ENCODE measurements around the gene OR52E5. TPM values are rescaled to one million over a fixed set of nuclear protein-coding genes. Genes with fewer than 3 reads are reported as not detected.

OR52E5 gene
- total RNA-seq, 1 experiment from 2014 or later = not detected

GRCh38 chr11:5928811-5929210, 35.8 kb downstream of the OR52E5 start:
- no peak for ATAC-seq
- in situ Hi-C loops (cut with HindIII; ENCODE audit: low pct_unique_long_range_greater_than_20kb, low sequenced_read_pairs) = no loop called here
- no peak for DNase-seq (ENCODE audit: low read depth, low spot score)
- H3K4me3 ChIP-seq (ENCODE audit: low read depth in 2 of 2, low read length in 2 of 2) = no peak overlapping the region
- TF ChIP-seq TCF7L2 (IDR thresholded peaks at IDR 0.05; ENCODE audit: low read depth, low read length) (no peak), SIN3A (IDR thresholded peaks at IDR 0.05; ENCODE audit: borderline replicate concordance, insufficient read depth, low read depth, low read length) (no peak), POLR2AphosphoS5 (IDR thresholded peaks at IDR 0.05; ENCODE audit: low read depth, low read length) (no peak)
- TF ChIP-seq, protein P1, sequence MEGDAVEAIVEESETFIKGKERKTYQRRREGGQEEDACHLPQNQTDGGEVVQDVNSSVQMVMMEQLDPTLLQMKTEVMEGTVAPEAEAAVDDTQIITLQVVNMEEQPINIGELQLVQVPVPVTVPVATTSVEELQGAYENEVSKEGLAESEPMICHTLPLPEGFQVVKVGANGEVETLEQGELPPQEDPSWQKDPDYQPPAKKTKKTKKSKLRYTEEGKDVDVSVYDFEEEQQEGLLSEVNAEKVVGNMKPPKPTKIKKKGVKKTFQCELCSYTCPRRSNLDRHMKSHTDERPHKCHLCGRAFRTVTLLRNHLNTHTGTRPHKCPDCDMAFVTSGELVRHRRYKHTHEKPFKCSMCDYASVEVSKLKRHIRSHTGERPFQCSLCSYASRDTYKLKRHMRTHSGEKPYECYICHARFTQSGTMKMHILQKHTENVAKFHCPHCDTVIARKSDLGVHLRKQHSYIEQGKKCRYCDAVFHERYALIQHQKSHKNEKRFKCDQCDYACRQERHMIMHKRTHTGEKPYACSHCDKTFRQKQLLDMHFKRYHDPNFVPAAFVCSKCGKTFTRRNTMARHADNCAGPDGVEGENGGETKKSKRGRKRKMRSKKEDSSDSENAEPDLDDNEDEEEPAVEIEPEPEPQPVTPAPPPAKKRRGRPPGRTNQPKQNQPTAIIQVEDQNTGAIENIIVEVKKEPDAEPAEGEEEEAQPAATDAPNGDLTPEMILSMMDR (IDR thresholded peaks at IDR 0.05) = no peak
- TF ChIP-seq, protein P2, sequence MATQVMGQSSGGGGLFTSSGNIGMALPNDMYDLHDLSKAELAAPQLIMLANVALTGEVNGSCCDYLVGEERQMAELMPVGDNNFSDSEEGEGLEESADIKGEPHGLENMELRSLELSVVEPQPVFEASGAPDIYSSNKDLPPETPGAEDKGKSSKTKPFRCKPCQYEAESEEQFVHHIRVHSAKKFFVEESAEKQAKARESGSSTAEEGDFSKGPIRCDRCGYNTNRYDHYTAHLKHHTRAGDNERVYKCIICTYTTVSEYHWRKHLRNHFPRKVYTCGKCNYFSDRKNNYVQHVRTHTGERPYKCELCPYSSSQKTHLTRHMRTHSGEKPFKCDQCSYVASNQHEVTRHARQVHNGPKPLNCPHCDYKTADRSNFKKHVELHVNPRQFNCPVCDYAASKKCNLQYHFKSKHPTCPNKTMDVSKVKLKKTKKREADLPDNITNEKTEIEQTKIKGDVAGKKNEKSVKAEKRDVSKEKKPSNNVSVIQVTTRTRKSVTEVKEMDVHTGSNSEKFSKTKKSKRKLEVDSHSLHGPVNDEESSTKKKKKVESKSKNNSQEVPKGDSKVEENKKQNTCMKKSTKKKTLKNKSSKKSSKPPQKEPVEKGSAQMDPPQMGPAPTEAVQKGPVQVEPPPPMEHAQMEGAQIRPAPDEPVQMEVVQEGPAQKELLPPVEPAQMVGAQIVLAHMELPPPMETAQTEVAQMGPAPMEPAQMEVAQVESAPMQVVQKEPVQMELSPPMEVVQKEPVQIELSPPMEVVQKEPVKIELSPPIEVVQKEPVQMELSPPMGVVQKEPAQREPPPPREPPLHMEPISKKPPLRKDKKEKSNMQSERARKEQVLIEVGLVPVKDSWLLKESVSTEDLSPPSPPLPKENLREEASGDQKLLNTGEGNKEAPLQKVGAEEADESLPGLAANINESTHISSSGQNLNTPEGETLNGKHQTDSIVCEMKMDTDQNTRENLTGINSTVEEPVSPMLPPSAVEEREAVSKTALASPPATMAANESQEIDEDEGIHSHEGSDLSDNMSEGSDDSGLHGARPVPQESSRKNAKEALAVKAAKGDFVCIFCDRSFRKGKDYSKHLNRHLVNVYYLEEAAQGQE (IDR thresholded peaks at IDR 0.05; ENCODE audit: insufficient read depth in 1 of 2, low read depth in 2 of 2, low read length in 1 of 2) = no peak
- ChIA-PET CTCF (no interaction called here), POLR2A (no interaction called here)
- H3K27me3 ChIP-seq (ENCODE audit: control insufficient read depth, insufficient read depth, low read length) = no peaks in the 10 kb centered on the region
- intact Hi-C loops (cut with micrococcal nuclease; ENCODE audit: unreplicated experiment) = no loop called here
- no peaks in the 10 kb centered on the region for H3K9me3 ChIP-seq (ENCODE audit: control insufficient read depth, insufficient read depth, low read depth, low read length)
- no peak overlapping the region for H3K27ac ChIP-seq (ENCODE audit: low read length)
- H3K36me3 ChIP-seq (ENCODE audit: control insufficient read depth, insufficient read depth, low read length) = no peaks in the 10 kb centered on the region
- no TSS peak for BruUV-seq (replicated peaks)
- no peaks in the 10 kb centered on the region for H3K4me1 ChIP-seq (ENCODE audit: control insufficient read depth, insufficient read depth, low read length)

DNA sequence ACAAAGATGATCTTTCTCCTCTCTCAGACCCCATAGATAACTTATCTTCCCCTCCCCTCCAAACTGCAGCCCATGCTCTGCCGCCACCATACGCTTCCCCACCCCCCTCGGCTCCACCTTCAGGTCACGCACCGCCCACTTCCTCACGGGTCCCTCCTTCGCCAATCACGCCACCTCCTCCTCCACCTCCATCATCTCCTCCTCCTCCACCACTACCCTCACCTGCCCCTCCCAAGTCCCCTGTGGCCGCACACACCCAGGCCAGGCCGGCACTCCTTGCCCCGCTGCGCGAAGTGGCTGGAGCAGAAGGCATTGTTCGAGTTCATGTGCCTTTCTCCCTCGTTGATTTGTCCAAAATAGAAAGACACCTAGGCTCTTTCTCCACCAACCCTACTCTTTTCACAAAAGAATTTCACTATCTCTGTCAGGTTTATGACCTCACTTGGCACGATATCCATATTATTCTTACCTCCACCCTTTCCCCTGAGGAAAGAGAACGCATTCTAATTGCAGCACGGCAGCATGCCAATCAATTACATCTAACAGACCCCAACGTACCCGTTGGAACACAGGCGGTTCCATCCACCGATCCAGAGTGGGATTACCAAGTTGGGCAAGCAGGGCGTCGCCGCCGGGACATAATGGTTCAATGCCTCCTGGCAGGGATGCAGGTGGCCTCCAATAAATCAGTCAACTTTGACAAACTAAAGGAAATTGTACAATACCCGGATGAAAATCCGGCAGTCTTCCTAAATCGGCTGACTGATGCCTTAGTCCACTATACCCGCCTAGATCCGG, 36.8 kb downstream of the OR52E5 start:
- TF ChIP-seq TCF7L2 (IDR thresholded peaks at IDR 0.05; ENCODE audit: low read depth, low read length) (no peak), POLR2AphosphoS5 (IDR thresholded peaks at IDR 0.05; ENCODE audit: low read depth, low read length) (no peak), SIN3A (IDR thresholded peaks at IDR 0.05; ENCODE audit: borderline replicate concordance, insufficient read depth, low read depth, low read length) (no peak)
- TF ChIP-seq, protein P2 (IDR thresholded peaks at IDR 0.05; ENCODE audit: insufficient read depth in 1 of 2, low read depth in 2 of 2, low read length in 1 of 2) = no peak
- TF ChIP-seq, protein P1 (IDR thresholded peaks at IDR 0.05) = no peak
- DNase-seq (ENCODE audit: low read depth, low spot score) (no peak), ATAC-seq (no peak)
- intact Hi-C loops (cut with micrococcal nuclease; ENCODE audit: unreplicated experiment) = no loop called here
- BruUV-seq (replicated peaks) = no TSS peak
- ChIA-PET POLR2A (no interaction called here), CTCF (no interaction called here)
- Histone ChIP-seq H3K36me3 (ENCODE audit: control insufficient read depth, insufficient read depth, low read length) (no peaks in the 10 kb centered on the region), H3K4me1 (ENCODE audit: control insufficient read depth, insufficient read depth, low read length) (no peaks in the 10 kb centered on the region), H3K27ac (ENCODE audit: low read length) (no peak overlapping the region), H3K4me3 (ENCODE audit: low read depth in 2 of 2, low read length in 2 of 2) (no peak overlapping the region), H3K27me3 (ENCODE audit: control insufficient read depth, insufficient read depth, low read length) (no peaks in the 10 kb centered on the region), H3K9me3 (ENCODE audit: control insufficient read depth, insufficient read depth, low read depth, low read length) (no peaks in the 10 kb centered on the region)
- in situ Hi-C loops (cut with HindIII; ENCODE audit: low pct_unique_long_range_greater_than_20kb, low sequenced_read_pairs) = no loop called here

All from Panc1 (cell line).